CD14-positive monocyte (primary cell): ENCODE data around the gene CHID1. TPM values are rescaled to one million over a fixed set of nuclear protein-coding genes. Genes with fewer than 3 reads are reported as not detected.
A peak's percentile ranks its signal among the peaks of the same experiment; 100 is the strongest.

Source experiments
- DNase-seq, 3 donors: peaks; one replicate each; pipeline ENCODE4 v3.0.0-alpha.2; 2011 to 2022
- H2AFZ ChIP-seq: 2 replicates; pipeline ENCODE4 v1.6.0; 2012; ENCODE audit warnings: mild to moderate bottlenecking, low read depth, low read length, inconsistent platforms; ENCODE audit not compliant: insufficient read depth, poor library complexity, severe bottlenecking
- H3K27ac ChIP-seq, 2 donors: 1 replicate in 1 of 2; 2 replicates in 1 of 2; pipeline ENCODE4 v1.5.1; 2012 to 2013; ENCODE audit warnings: low read length in 2 of 2, control low read depth in 1 of 2, inconsistent platforms in 1 of 2, low read depth in 1 of 2, mild to moderate bottlenecking in 1 of 2
- H3K27me3 ChIP-seq, 2 donors: one replicate each; pipeline versions ENCODE4 v1.6.0 to v1.6.1; 2011 to 2013; ENCODE audit warnings: low read length in 2 of 2; ENCODE audit not compliant: control insufficient read depth in 2 of 2, insufficient read depth in 2 of 2
- H3K36me3 ChIP-seq, 2 donors: replicated peaks in 1 of 2; 1 replicate in 1 of 2; 2 replicates in 1 of 2; pipeline versions ENCODE4 v1.5.1 to v1.6.1; 2012 to 2013; ENCODE audit warnings: low read length in 2 of 2, control low read depth in 1 of 2, inconsistent platforms in 1 of 2, mild to moderate bottlenecking in 1 of 2; ENCODE audit not compliant: insufficient read depth in 2 of 2, control insufficient read depth in 1 of 2
- H3K4me1 ChIP-seq, 2 donors: 1 replicate in 1 of 2; 2 replicates in 1 of 2; pipeline versions ENCODE4 v1.5.1 to v1.6.1; 2012 to 2013; ENCODE audit warnings: low read length in 2 of 2, control low read depth in 1 of 2, inconsistent platforms in 1 of 2, mild to moderate bottlenecking in 1 of 2, moderate library complexity in 1 of 2; ENCODE audit not compliant: insufficient read depth in 2 of 2, control insufficient read depth in 1 of 2
- H3K4me2 ChIP-seq: replicated peaks from 2 replicates; pipeline ENCODE3; 2012; ENCODE audit warnings: low read length, moderate library complexity, mild to moderate bottlenecking; ENCODE audit not compliant: poor library complexity, severe bottlenecking; ENCODE audit errors: extremely low read depth
- H3K4me3 ChIP-seq, 3 experiments: fragments of 200-600 bp in 1 of 3; sonication (generic) in 1 of 3; replicated peaks in 1 of 3; 1 replicate in 2 of 3; 2 replicates in 1 of 3; pipeline ENCODE4 v1.5.1; 2011 to 2013; ENCODE audit warnings: low read length in 3 of 3, mild to moderate bottlenecking in 3 of 3, control low read depth in 2 of 3, low read depth in 2 of 3, inconsistent platforms in 1 of 3, moderate library complexity in 1 of 3
- H3K79me2 ChIP-seq: 2 replicates; pipeline ENCODE4 v1.6.0; 2012; ENCODE audit warnings: mild to moderate bottlenecking, control low read depth, inconsistent platforms, low read length, moderate library complexity; ENCODE audit not compliant: insufficient read depth
- H3K9ac ChIP-seq: 2 replicates; pipeline ENCODE4 v1.6.0; 2017; ENCODE audit warnings: low read length, mild to moderate bottlenecking; ENCODE audit not compliant: insufficient read depth, poor library complexity, severe bottlenecking
- H3K9me3 ChIP-seq, 2 donors: replicated peaks in 1 of 2; 1 replicate in 1 of 2; 2 replicates in 1 of 2; pipeline versions ENCODE4 v1.5.1 to v1.6.1; 2012 to 2013; ENCODE audit warnings: low read length in 2 of 2, control low read depth in 1 of 2; ENCODE audit not compliant: control insufficient read depth in 1 of 2, insufficient read depth in 1 of 2
- H4K20me1 ChIP-seq: 2 replicates; pipeline ENCODE4 v1.6.0; 2012; ENCODE audit warnings: mild to moderate bottlenecking, low read length, control low read depth, moderate library complexity; ENCODE audit not compliant: insufficient read depth
- H3K27ac Mint-ChIP-seq, 7 donors: one replicate each; pipeline ENCODE4 v1.8.0; 2020; ENCODE audit warnings: mild to moderate bottlenecking in 7 of 7, mixed read lengths in 7 of 7, moderate library complexity in 6 of 7, inconsistent platforms in 2 of 7
- H3K27me3 Mint-ChIP-seq, 3 donors: one replicate each; pipeline ENCODE4 v1.8.0; 2021 to 2022; ENCODE audit warnings: low read depth in 3 of 3, mild to moderate bottlenecking in 3 of 3, mixed read lengths in 3 of 3, moderate library complexity in 3 of 3, inconsistent platforms in 1 of 3
- H3K36me3 Mint-ChIP-seq, 2 donors: one replicate each; pipeline ENCODE4 v1.8.0; 2020; ENCODE audit warnings: mixed read lengths in 2 of 2, inconsistent platforms in 1 of 2, mild to moderate bottlenecking in 1 of 2
- H3K4me1 Mint-ChIP-seq: one replicate; pipeline ENCODE4 v1.8.0; 2020; ENCODE audit warnings: mild to moderate bottlenecking, mixed read lengths
- H3K4me3 Mint-ChIP-seq, 2 donors: one replicate each; pipeline ENCODE4 v1.8.0; 2020; ENCODE audit warnings: mild to moderate bottlenecking in 2 of 2, mixed read lengths in 2 of 2, moderate library complexity in 1 of 2
- H3K9me3 Mint-ChIP-seq, 7 donors: one replicate each; pipeline ENCODE4 v1.8.0; 2020 to 2022; ENCODE audit warnings: mixed read lengths in 7 of 7, mild to moderate bottlenecking in 6 of 7, moderate library complexity in 6 of 7, inconsistent platforms in 2 of 7
- WGBS: methylation state at CpG from one replicate; pipeline ENCODE4 v1.1.5; 2013; ENCODE audit warnings: missing lambda C conversion rate; ENCODE audit not compliant: insufficient coverage; 5-methylcytosine and 5-hydroxymethylcytosine counted together
- intact Hi-C, 2 donors: fragments of 100-400 bp; cut with micrococcal nuclease; formaldehyde crosslinking; loops; one replicate each; pipeline versions ENCODE4 v1.15.0 to v1.15.1; 2023
- polyA plus RNA-seq, 3 donors: library from polyadenylated mRNA; depleted of rRNA in 1 of 3; unstranded in 2 of 3; stranded (reverse) in 1 of 3; fragments of 300-500 nt in 2 of 3; fragments of >200 nt in 1 of 3; fragmentation: Illumina TruSeq in 2 of 3; gene quantifications; 1 replicate in 2 of 3; 2 replicates in 1 of 3; pipeline ENCODE4 v1.2.3, GENCODE V29; 2012 to 2021
- TF ChIP-seq, protein P1 (sequence below): fragments of 200-600 bp; IDR thresholded peaks from one replicate; pipeline ENCODE4 v1.8.0; 2022; ENCODE audit warnings: antibody characterized with exemption, mild to moderate bottlenecking

The CHID1 gene
- polyA plus RNA-seq, 3 donors = 23.2 to 45.4 (median 45.0) TPM

DNA sequence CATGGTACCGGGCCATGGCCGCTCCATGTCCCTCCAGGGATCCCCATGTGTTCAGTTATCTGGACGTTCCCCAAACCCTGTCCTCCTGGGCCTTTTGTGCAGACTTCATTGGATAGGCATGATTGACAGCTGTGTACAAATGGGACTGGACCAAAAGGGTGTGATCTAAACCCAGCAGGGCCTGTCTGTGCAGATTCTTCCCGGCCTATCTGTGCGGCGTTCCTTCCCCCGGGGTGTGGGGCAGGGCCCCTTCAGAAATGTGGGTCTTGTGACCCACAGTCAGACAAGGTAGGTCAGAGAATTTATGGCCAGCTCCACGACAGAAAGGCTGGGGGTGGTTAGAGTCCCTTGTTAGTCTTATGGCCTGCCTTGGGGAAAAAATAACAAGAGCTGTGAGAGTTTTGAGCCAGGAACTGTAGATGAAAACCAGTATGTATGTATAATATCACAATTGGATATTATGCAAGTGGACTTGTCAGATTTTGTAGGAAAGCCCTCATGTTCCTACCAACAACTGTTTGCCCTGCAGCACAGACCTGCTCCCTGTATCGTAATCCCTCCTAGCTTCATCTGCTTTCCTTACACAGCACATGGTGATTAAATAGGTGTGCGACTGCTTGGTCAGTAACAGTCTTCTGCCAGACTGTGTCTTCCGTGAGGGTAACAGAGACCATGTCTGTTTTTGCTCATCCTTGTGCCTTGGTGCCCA is 46.8 kb upstream of the CHID1 start:
- Mint-ChIP-seq H3K36me3 (peaks cover 41 to 64% of the 10 kb centered on the region in 2 donors), H3K27ac (no peak overlapping the region), H3K9me3 (no peaks in the 10 kb centered on the region), H3K4me1 (peaks cover 17% of the 10 kb centered on the region), H3K27me3 (no peaks in the 10 kb centered on the region), H3K4me3 (no peak overlapping the region)
- no peak overlapping the region for H2AFZ ChIP-seq
- H3K36me3 ChIP-seq = peaks cover 16 to 57% of the 10 kb centered on the region in 2 donors
- intact Hi-C loops = no loop called here
- H4K20me1 ChIP-seq = peaks cover 73% of the 10 kb centered on the region
- no peaks in the 10 kb centered on the region for H3K4me1 ChIP-seq
- H3K4me2 ChIP-seq = no peak overlapping the region
- DNase-seq = no peak
- H3K79me2 ChIP-seq = peaks cover 29% of the 10 kb centered on the region
- H3K9me3 ChIP-seq = no peaks in the 10 kb centered on the region
- H3K9ac ChIP-seq = no peak overlapping the region
- H3K27me3 ChIP-seq = no peaks in the 10 kb centered on the region
- TF ChIP-seq, protein P1, sequence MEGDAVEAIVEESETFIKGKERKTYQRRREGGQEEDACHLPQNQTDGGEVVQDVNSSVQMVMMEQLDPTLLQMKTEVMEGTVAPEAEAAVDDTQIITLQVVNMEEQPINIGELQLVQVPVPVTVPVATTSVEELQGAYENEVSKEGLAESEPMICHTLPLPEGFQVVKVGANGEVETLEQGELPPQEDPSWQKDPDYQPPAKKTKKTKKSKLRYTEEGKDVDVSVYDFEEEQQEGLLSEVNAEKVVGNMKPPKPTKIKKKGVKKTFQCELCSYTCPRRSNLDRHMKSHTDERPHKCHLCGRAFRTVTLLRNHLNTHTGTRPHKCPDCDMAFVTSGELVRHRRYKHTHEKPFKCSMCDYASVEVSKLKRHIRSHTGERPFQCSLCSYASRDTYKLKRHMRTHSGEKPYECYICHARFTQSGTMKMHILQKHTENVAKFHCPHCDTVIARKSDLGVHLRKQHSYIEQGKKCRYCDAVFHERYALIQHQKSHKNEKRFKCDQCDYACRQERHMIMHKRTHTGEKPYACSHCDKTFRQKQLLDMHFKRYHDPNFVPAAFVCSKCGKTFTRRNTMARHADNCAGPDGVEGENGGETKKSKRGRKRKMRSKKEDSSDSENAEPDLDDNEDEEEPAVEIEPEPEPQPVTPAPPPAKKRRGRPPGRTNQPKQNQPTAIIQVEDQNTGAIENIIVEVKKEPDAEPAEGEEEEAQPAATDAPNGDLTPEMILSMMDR = no peak
- 83% methylated on average over 8 of the region's 11 CpGs for WGBS
- no peak overlapping the region for H3K27ac ChIP-seq
- no peak overlapping the region for H3K4me3 ChIP-seq

DNA sequence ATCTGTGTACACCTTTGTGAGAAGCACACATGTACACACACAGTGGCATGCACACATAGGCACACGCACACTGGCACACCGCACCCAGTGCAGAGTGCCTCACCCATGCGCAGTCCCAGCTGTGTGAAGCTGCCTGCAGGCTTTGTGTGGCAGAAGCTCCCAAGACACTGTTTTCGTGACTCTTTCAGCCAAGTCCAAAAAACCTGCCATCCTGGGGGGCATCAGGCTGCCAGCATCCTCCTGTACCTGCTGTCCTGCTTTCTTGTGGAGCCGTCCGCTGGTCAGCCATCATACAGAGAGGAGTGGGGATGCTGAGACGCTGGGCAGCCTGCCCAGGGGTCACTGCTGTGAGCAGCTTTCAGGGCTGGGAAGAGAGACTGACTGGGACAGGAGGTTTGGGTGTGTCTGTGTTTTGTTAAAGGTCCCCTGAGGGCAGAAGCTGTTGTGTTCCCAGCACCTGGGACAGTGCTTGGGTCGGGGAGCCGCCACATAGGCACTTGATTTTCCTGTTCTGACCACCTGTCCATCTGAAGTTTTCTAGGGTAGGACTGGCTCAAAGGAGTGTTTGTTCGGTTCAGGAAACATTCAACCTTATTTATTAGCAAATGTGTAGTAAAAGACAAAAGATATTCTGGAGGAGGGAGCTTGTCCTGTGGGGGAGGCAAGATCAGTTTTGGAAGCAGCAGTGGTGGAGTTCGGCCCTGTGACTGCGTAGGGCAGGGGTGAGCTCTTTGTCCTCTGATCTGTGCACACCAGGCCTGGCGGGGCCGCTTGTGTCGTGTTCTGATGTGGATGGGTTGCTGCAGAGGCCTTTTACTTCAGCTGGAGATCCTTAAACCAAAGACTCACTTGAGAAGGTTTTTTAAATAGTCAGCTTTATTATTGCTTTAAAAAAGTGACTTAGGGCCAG is 44.8 kb upstream of the CHID1 start:
- Mint-ChIP-seq H3K9me3 (no peaks in the 10 kb centered on the region), H3K36me3 (peaks cover 30 to 52% of the 10 kb centered on the region in 2 donors), H3K27ac (peak overlapping the region in 3 of 7 donors; percentile 43 to 68 (median 55)), H3K27me3 (peaks cover 0 to 1% (median 0%) of the 10 kb centered on the region in 3 donors), H3K4me1 (peaks cover 17% of the 10 kb centered on the region), H3K4me3 (no peak overlapping the region)
- Histone ChIP-seq H3K4me2 (no peak overlapping the region), H3K79me2 (peaks cover 34% of the 10 kb centered on the region), H3K36me3 (peaks cover 9 to 41% of the 10 kb centered on the region in 2 donors), H4K20me1 (peaks cover 93% of the 10 kb centered on the region), H3K4me3 (no peak overlapping the region), H3K9me3 (no peaks in the 10 kb centered on the region), H3K4me1 (no peaks in the 10 kb centered on the region), H2AFZ (no peak overlapping the region), H3K9ac (no peak overlapping the region), H3K27me3 (no peaks in the 10 kb centered on the region), H3K27ac (peak overlapping the region in 1 of 2 donors; percentile 1)
- TF ChIP-seq, protein P1 = no peak
- intact Hi-C loops = no loop called here
- WGBS = 95% methylated on average over 12 of the region's 15 CpGs
- no peak for DNase-seq
